Esophagus muscularis mucosa (tissue), 3 donors: ENCODE results near the gene LRRK1.

Source experiments
- CTCF ChIP-seq, 3 experiments: fragments of 200-600 bp in 2 of 3; fragments of 450-650 bp in 1 of 3; sonication (generic) in 2 of 3; IDR thresholded peaks; one replicate each; pipeline ENCODE4 v1.5.1; 2017 to 2019; ENCODE audit warnings: antibody characterized with exemption in 3 of 3, mild to moderate bottlenecking in 2 of 3, moderate library complexity in 1 of 3
- POLR2A ChIP-seq: fragments of 450-650 bp; IDR thresholded peaks from one replicate; pipeline ENCODE4 v1.6.1; 2017; ENCODE audit warnings: antibody characterized with exemption, moderate library complexity, mild to moderate bottlenecking, low read depth

- TF ChIP-seq POLR2A, result no peak
- peak; percentile 91 to 98 (median 93) for TF ChIP-seq CTCF (IDR thresholded peaks at IDR 0.05)
These were observed 46.0 kb upstream of the LRRK1 start for GRCh38 chr15:100873029-100873677.
